ENCODE data around the gene CHST4. TPM values are rescaled to one million over a fixed set of nuclear protein-coding genes. Genes with fewer than 3 reads are reported as not detected.
"Not testable (repeated sequence)": the region's sequence is repeated elsewhere in the genome, so short reads cannot be mapped to it uniquely, and the experiment has no call there.

Gene CHST4
- polyA plus RNA-seq, 1 donor (not counting 4 experiments of a cell fraction or from before 2014, with no cell fraction given), result 0.14 TPM

DNA sequence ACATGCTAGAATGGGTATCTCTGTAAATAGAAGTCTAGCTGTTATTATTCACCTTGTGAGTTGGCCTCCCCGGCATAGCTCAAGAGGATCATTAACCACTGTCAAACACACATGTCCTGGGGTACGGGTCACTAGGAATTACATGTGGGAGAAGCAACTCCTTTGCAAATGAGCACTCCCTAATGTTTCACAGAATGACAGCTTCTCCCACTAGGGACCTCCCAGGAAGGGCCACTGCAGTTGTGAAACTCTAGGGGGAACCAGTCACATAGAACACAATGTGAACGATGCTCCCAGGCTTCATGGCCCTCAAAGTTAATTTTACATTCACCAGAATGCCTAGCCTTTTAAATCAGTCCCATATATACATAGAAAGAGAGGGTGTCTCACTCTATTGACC, 24.7 kb upstream of the CHST4 start:
- H3K36me3 ChIP-seq (ENCODE audit: control insufficient read depth in 2 of 2, extremely low read depth in 1 of 2, insufficient read depth in 2 of 2, low read length in 2 of 2), result no peaks in the 10 kb centered on the region
- no peak overlapping the region for H3K9ac ChIP-seq (ENCODE audit: control insufficient read depth, extremely low read depth, insufficient read depth, low read length)
- FAIRE-seq (no peak), DNase-seq (ENCODE audit: low read depth, low spot score) (no peak)
- H3K4me1 ChIP-seq (ENCODE audit: control insufficient read depth, extremely low read depth, insufficient read depth, low read length), result no peaks in the 10 kb centered on the region
- no peak overlapping the region for H3K4me2 ChIP-seq (ENCODE audit: control insufficient read depth, extremely low read depth, insufficient read depth, low read depth, low read length)
- H4K20me1 ChIP-seq (ENCODE audit: control insufficient read depth, extremely low read depth, insufficient read depth, low read length), result no peaks in the 10 kb centered on the region
- H3K79me2 ChIP-seq (ENCODE audit: control insufficient read depth, insufficient read depth, low read length), result no peaks in the 10 kb centered on the region
- H3K27me3 ChIP-seq (ENCODE audit: control insufficient read depth, extremely low read depth, insufficient read depth, low read length), result no peaks in the 10 kb centered on the region
- H3K9me1 ChIP-seq (ENCODE audit: control insufficient read depth, extremely low read depth, insufficient read depth, low read length), result no peaks in the 10 kb centered on the region
- no peak overlapping the region for H2AFZ ChIP-seq (ENCODE audit: control insufficient read depth, low read length)
- no peak overlapping the region for H3K27ac ChIP-seq (ENCODE audit: control insufficient read depth, insufficient read depth, low read length)
- H3K9me3 ChIP-seq (ENCODE audit: control insufficient read depth, low read depth, low read length), result no peaks in the 10 kb centered on the region
- H3K4me3 ChIP-seq (ENCODE audit: control insufficient read depth in 2 of 3, extremely low read depth in 1 of 3, insufficient read depth in 2 of 3, low read depth in 1 of 3, low read length in 3 of 3), result no peak overlapping the region
- dilution Hi-C loops (cut with MboI; ENCODE audit: extremely low pct_ligation_motif_present, low sequenced_read_pairs), result no loop called here
- TF ChIP-seq, protein P1, sequence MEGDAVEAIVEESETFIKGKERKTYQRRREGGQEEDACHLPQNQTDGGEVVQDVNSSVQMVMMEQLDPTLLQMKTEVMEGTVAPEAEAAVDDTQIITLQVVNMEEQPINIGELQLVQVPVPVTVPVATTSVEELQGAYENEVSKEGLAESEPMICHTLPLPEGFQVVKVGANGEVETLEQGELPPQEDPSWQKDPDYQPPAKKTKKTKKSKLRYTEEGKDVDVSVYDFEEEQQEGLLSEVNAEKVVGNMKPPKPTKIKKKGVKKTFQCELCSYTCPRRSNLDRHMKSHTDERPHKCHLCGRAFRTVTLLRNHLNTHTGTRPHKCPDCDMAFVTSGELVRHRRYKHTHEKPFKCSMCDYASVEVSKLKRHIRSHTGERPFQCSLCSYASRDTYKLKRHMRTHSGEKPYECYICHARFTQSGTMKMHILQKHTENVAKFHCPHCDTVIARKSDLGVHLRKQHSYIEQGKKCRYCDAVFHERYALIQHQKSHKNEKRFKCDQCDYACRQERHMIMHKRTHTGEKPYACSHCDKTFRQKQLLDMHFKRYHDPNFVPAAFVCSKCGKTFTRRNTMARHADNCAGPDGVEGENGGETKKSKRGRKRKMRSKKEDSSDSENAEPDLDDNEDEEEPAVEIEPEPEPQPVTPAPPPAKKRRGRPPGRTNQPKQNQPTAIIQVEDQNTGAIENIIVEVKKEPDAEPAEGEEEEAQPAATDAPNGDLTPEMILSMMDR (optimal IDR thresholded peaks at IDR 0.05 in 1 of 3, IDR thresholded peaks at IDR 0.05 in 1 of 3, conservative IDR thresholded peaks at IDR 0.05 in 1 of 3; ENCODE audit: extremely low read depth in 1 of 3, insufficient read depth in 2 of 3, low read length in 3 of 3), result peak in 1 of 3 experiments; percentile 28
- no peak for TF ChIP-seq EZH2 (IDR thresholded peaks at IDR 0.05; ENCODE audit: low read length)

DNA sequence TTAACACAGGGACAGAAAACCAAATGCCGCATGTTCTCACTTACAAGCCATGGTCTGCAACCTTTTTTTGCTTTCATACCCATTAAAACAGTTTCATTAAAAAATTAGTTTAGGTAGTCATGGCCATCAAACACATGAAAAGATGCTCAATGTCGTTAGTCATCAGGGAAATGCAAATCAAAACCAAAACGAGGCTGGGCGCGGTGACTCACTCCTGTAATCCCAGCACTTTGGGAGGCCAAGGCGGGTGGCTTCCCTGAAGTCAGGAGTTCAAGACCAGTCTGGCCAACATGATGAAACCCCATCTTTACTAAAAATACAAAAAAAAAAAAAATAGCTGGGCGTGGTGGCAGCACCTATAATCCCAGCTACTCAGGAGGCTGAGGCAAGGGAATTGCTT, 22.2 kb upstream of the CHST4 start:
- H4K20me1 ChIP-seq (ENCODE audit: control insufficient read depth, extremely low read depth, insufficient read depth, low read length); H3K27ac ChIP-seq (ENCODE audit: control insufficient read depth, insufficient read depth, low read length); H3K27me3 ChIP-seq (ENCODE audit: control insufficient read depth, extremely low read depth, insufficient read depth, low read length); DNase-seq (ENCODE audit: low read depth, low spot score); FAIRE-seq; H3K9ac ChIP-seq (ENCODE audit: control insufficient read depth, extremely low read depth, insufficient read depth, low read length); H3K36me3 ChIP-seq (ENCODE audit: control insufficient read depth in 2 of 2, extremely low read depth in 1 of 2, insufficient read depth in 2 of 2, low read length in 2 of 2); H3K4me2 ChIP-seq (ENCODE audit: control insufficient read depth, extremely low read depth, insufficient read depth, low read depth, low read length); H3K79me2 ChIP-seq (ENCODE audit: control insufficient read depth, insufficient read depth, low read length); H3K9me1 ChIP-seq (ENCODE audit: control insufficient read depth, extremely low read depth, insufficient read depth, low read length); H2AFZ ChIP-seq (ENCODE audit: control insufficient read depth, low read length); H3K9me3 ChIP-seq (ENCODE audit: control insufficient read depth, low read depth, low read length); H3K4me1 ChIP-seq (ENCODE audit: control insufficient read depth, extremely low read depth, insufficient read depth, low read length); H3K4me3 ChIP-seq (ENCODE audit: control insufficient read depth in 2 of 3, extremely low read depth in 1 of 3, insufficient read depth in 2 of 3, low read depth in 1 of 3, low read length in 3 of 3); dilution Hi-C loops (cut with MboI; ENCODE audit: extremely low pct_ligation_motif_present, low sequenced_read_pairs): not testable (repeated sequence)

DNA sequence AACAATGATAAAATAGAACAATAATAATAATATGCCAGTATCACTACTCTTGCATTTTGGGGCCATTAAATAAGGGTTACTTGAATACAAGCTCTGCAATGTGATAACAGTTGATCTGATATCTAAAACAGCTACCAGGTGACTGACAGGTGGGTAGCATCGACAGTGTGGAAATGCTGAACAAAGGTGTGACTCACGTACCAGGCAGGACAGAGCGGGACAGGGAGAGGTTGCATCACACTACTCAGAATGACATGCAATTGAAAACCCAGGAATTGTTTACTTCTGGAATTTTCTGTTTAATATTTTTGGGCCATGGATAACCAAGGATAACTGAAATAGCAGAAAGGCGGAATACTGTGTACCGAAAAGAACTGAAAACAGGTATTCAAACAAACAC, 21.3 kb upstream of the CHST4 start:
- no peak overlapping the region for H3K9ac ChIP-seq (ENCODE audit: control insufficient read depth, extremely low read depth, insufficient read depth, low read length)
- no peaks in the 10 kb centered on the region for H3K36me3 ChIP-seq (ENCODE audit: control insufficient read depth in 2 of 2, extremely low read depth in 1 of 2, insufficient read depth in 2 of 2, low read length in 2 of 2)
- H3K27me3 ChIP-seq (ENCODE audit: control insufficient read depth, extremely low read depth, insufficient read depth, low read length), result no peaks in the 10 kb centered on the region
- H3K9me3 ChIP-seq (ENCODE audit: control insufficient read depth, low read depth, low read length), result no peaks in the 10 kb centered on the region
- dilution Hi-C loops (cut with MboI; ENCODE audit: extremely low pct_ligation_motif_present, low sequenced_read_pairs), result no loop called here
- DNase-seq (ENCODE audit: low read depth, low spot score), result no peak
- H4K20me1 ChIP-seq (ENCODE audit: control insufficient read depth, extremely low read depth, insufficient read depth, low read length), result no peaks in the 10 kb centered on the region
- no peaks in the 10 kb centered on the region for H3K9me1 ChIP-seq (ENCODE audit: control insufficient read depth, extremely low read depth, insufficient read depth, low read length)
- FAIRE-seq, result no peak
- H3K4me3 ChIP-seq (ENCODE audit: control insufficient read depth in 2 of 3, extremely low read depth in 1 of 3, insufficient read depth in 2 of 3, low read depth in 1 of 3, low read length in 3 of 3), result no peak overlapping the region
- no peak for TF ChIP-seq EZH2 (IDR thresholded peaks at IDR 0.05; ENCODE audit: low read length)
- TF ChIP-seq, protein P1 (optimal IDR thresholded peaks at IDR 0.05 in 1 of 3, IDR thresholded peaks at IDR 0.05 in 1 of 3, conservative IDR thresholded peaks at IDR 0.05 in 1 of 3; ENCODE audit: extremely low read depth in 1 of 3, insufficient read depth in 2 of 3, low read length in 3 of 3), result no peak
- no peaks in the 10 kb centered on the region for H3K4me1 ChIP-seq (ENCODE audit: control insufficient read depth, extremely low read depth, insufficient read depth, low read length)
- no peak overlapping the region for H3K27ac ChIP-seq (ENCODE audit: control insufficient read depth, insufficient read depth, low read length)
- H2AFZ ChIP-seq (ENCODE audit: control insufficient read depth, low read length), result no peak overlapping the region
- H3K4me2 ChIP-seq (ENCODE audit: control insufficient read depth, extremely low read depth, insufficient read depth, low read depth, low read length), result no peak overlapping the region
- H3K79me2 ChIP-seq (ENCODE audit: control insufficient read depth, insufficient read depth, low read length), result no peaks in the 10 kb centered on the region
